K562 (cell line): Measurements from ENCODE around the gene SLC1A7. TPM values are rescaled to one million over a fixed set of nuclear protein-coding genes. Genes with fewer than 3 reads are reported as not detected.

ENCODE experiments used
- BDP1 ChIP-seq: IDR thresholded peaks from 3 replicates; pipeline ENCODE4 v1.6.1; 2011; ENCODE audit not compliant: insufficient read length, insufficient read depth
- ELF1 ChIP-seq: fragments of 200-800 bp; sonication (Bioruptor generic); IDR thresholded peaks from 2 replicates; pipeline ENCODE4 v1.6.1; 2016; ENCODE audit warnings: missing genetic modification characterization, missing compliant biosample characterization
- HSF4 ChIP-seq: fragments of 250-450 bp; sonication (Bioruptor Pico); IDR thresholded peaks from 2 replicates; pipeline ENCODE4 v2.1.2; 2022; ENCODE audit warnings: mild to moderate bottlenecking, moderate library complexity, borderline replicate concordance
- JUN ChIP-seq, 2 experiments: sonication (generic) in 1 of 2; formaldehyde crosslinking in 1 of 2; IDR thresholded peaks; 2 replicates each; pipeline versions ENCODE4 v1.6.1 to v1.8.0; 2012 to 2022; ENCODE audit warnings: borderline replicate concordance in 2 of 2, mild to moderate bottlenecking in 2 of 2, improper control_type of control experiment in 1 of 2, low read depth in 1 of 2, low read length in 1 of 2, missing genetic modification reagents in 1 of 2
- L3MBTL2 ChIP-seq: fragments of 450-650 bp; IDR thresholded peaks from 2 replicates; pipeline ENCODE4 v1.6.1; 2016; ENCODE audit warnings: mild to moderate bottlenecking, moderate library complexity
- NRF1 ChIP-seq, 2 experiments: fragments of 450-650 bp; IDR thresholded peaks in 1 of 2; conservative IDR thresholded peaks in 1 of 2; 2 replicates each; pipeline ENCODE4 v1.6.1; 2014; ENCODE audit warnings: mild to moderate bottlenecking in 2 of 2
- TEAD1 ChIP-seq, 2 experiments: fragments of 450-650 bp in 1 of 2; sonication (generic) in 1 of 2; formaldehyde crosslinking; IDR thresholded peaks; 2 replicates each; pipeline versions ENCODE4 v1.4.0 to v1.8.0; 2020 to 2022; ENCODE audit warnings: mild to moderate bottlenecking in 2 of 2, missing genetic modification reagents in 1 of 2
- ZKSCAN8 ChIP-seq: fragments of 200-800 bp; sonication (Bioruptor generic); IDR thresholded peaks from 2 replicates; pipeline ENCODE4 v1.6.1; 2016; ENCODE audit warnings: missing genetic modification characterization, missing compliant biosample characterization
- polyA plus RNA-seq, 8 experiments: library from polyadenylated mRNA; depleted of rRNA in 4 of 8; stranded (reverse) in 5 of 8; unstranded in 3 of 8; fragments of >200 nt; fragmentation: Nextera tagmentation in 2 of 8; fragmentation: Illumina TruSeq in 1 of 8; extraction: Ambion mirVana in 2 of 8; extraction: Trizol in 1 of 8; gene quantifications; 2 replicates each; pipeline versions ENCODE4 v1.2.1 to v1.2.3, GENCODE V29; 2011 to 2014; ENCODE audit warnings: inconsistent platforms in 1 of 8, missing spikeins in 1 of 8
- total RNA-seq, 7 experiments: library from RNA; depleted of rRNA in 6 of 7; stranded (reverse); fragments of >200 nt in 6 of 7; fragmentation: Illumina TruSeq in 2 of 7; extraction: Trizol in 2 of 7; gene quantifications; 2 replicates each; pipeline versions ENCODE4 v1.2.1 to v1.2.3, GENCODE V29; 2011 to 2021; ENCODE audit warnings: low replicate concordance in 1 of 7
- TF ChIP-seq, protein P1 (sequence below): sonication (generic); formaldehyde crosslinking; IDR thresholded peaks from 2 replicates; pipeline ENCODE4 v1.8.1; 2022; ENCODE audit warnings: missing genetic modification reagents
- TF ChIP-seq, protein P2 (sequence below): fragments of 250-450 bp; sonication (Bioruptor Pico); IDR thresholded peaks from 2 replicates; pipeline ENCODE4 v1.9.0; 2021; ENCODE audit warnings: mild to moderate bottlenecking, inconsistent platforms
- TF ChIP-seq, protein P3 (sequence below): fragments of 450-650 bp; IDR thresholded peaks from 2 replicates; pipeline ENCODE4 v1.6.1; 2016; ENCODE audit warnings: mild to moderate bottlenecking, moderate library complexity

Gene SLC1A7
- total and polyA plus RNA-seq, 9 of the 15 experiments (the other 6 are each of a cell fraction or from before 2014, with no cell fraction given): 0.07 TPM; not detected in 8

DNA sequence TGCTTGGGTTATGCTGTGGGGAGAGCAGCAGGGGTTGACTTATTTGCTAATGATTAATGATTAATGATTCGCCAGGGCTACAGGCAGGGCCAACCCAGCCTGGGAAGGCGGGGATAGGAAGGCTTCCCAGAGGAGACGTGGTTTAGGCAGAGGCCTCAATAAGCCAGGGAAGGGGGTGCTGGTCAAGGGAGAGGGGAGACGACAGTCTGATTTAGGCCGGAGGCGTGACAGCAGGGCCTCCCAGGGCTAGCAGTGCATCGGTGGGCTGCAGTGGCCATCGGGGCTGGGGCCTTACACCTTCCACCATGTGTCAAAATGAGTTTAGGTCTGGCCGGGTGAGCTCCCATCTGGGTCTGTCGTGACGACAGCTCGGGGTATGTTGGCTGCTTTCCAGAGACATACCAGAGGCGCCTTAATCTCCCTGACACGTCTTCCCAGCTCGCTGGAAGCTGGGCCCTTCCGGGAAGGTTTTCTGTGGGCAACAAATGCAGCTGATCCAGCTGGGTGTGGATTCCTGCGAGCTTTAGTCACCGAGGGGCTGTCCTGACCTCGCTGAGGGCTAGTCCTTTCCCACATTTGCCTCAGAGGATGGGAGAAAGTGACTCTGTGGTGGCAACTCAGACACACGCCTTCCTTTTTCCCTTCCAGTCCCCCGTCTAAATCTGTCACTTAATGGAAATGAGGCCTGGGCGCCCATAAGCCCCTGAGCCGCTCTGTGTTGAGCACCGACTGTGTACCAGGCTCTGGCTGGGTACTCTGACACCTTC is 3.7 kb upstream of the SLC1A7 start (continued):
- TF ChIP-seq ELF1 (tag) (0 out of 2 replicates have a peak, but pooled peaks have one; percentile 15), TEAD1 (CRISPR knock-in tag; IDR thresholded peaks at IDR 0.05) (peak; percentile 28 to 60; a peak in 1 of 4 replicates), JUN (IDR thresholded peaks at IDR 0.05; ENCODE audit: borderline replicate concordance, low read depth, low read length) (0 out of 2 replicates have a peak, but pooled peaks have one; percentile 42), JUN (CRISPR knock-in tag; IDR thresholded peaks at IDR 0.05; ENCODE audit: borderline replicate concordance) (no peak), BDP1 (no peak), L3MBTL2 (peak; percentile 48; the same call in 1 of the 2 replicates), NRF1 (conservative IDR thresholded peaks at IDR 0.05 in 1 of 2, IDR thresholded peaks at IDR 0.05 in 1 of 2) (peak in 1 of 2 experiments; percentile 8; a peak in 1 of 4 replicates), ZKSCAN8 (CRISPR knock-in tag) (peak; percentile 85), HSF4 (no peak)
- TF ChIP-seq, protein P1, sequence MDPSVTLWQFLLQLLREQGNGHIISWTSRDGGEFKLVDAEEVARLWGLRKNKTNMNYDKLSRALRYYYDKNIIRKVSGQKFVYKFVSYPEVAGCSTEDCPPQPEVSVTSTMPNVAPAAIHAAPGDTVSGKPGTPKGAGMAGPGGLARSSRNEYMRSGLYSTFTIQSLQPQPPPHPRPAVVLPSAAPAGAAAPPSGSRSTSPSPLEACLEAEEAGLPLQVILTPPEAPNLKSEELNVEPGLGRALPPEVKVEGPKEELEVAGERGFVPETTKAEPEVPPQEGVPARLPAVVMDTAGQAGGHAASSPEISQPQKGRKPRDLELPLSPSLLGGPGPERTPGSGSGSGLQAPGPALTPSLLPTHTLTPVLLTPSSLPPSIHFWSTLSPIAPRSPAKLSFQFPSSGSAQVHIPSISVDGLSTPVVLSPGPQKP: no peak
- TF ChIP-seq, protein P2, sequence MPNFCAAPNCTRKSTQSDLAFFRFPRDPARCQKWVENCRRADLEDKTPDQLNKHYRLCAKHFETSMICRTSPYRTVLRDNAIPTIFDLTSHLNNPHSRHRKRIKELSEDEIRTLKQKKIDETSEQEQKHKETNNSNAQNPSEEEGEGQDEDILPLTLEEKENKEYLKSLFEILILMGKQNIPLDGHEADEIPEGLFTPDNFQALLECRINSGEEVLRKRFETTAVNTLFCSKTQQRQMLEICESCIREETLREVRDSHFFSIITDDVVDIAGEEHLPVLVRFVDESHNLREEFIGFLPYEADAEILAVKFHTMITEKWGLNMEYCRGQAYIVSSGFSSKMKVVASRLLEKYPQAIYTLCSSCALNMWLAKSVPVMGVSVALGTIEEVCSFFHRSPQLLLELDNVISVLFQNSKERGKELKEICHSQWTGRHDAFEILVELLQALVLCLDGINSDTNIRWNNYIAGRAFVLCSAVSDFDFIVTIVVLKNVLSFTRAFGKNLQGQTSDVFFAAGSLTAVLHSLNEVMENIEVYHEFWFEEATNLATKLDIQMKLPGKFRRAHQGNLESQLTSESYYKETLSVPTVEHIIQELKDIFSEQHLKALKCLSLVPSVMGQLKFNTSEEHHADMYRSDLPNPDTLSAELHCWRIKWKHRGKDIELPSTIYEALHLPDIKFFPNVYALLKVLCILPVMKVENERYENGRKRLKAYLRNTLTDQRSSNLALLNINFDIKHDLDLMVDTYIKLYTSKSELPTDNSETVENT (CRISPR knock-in tag): no peak
- TF ChIP-seq, protein P3, sequence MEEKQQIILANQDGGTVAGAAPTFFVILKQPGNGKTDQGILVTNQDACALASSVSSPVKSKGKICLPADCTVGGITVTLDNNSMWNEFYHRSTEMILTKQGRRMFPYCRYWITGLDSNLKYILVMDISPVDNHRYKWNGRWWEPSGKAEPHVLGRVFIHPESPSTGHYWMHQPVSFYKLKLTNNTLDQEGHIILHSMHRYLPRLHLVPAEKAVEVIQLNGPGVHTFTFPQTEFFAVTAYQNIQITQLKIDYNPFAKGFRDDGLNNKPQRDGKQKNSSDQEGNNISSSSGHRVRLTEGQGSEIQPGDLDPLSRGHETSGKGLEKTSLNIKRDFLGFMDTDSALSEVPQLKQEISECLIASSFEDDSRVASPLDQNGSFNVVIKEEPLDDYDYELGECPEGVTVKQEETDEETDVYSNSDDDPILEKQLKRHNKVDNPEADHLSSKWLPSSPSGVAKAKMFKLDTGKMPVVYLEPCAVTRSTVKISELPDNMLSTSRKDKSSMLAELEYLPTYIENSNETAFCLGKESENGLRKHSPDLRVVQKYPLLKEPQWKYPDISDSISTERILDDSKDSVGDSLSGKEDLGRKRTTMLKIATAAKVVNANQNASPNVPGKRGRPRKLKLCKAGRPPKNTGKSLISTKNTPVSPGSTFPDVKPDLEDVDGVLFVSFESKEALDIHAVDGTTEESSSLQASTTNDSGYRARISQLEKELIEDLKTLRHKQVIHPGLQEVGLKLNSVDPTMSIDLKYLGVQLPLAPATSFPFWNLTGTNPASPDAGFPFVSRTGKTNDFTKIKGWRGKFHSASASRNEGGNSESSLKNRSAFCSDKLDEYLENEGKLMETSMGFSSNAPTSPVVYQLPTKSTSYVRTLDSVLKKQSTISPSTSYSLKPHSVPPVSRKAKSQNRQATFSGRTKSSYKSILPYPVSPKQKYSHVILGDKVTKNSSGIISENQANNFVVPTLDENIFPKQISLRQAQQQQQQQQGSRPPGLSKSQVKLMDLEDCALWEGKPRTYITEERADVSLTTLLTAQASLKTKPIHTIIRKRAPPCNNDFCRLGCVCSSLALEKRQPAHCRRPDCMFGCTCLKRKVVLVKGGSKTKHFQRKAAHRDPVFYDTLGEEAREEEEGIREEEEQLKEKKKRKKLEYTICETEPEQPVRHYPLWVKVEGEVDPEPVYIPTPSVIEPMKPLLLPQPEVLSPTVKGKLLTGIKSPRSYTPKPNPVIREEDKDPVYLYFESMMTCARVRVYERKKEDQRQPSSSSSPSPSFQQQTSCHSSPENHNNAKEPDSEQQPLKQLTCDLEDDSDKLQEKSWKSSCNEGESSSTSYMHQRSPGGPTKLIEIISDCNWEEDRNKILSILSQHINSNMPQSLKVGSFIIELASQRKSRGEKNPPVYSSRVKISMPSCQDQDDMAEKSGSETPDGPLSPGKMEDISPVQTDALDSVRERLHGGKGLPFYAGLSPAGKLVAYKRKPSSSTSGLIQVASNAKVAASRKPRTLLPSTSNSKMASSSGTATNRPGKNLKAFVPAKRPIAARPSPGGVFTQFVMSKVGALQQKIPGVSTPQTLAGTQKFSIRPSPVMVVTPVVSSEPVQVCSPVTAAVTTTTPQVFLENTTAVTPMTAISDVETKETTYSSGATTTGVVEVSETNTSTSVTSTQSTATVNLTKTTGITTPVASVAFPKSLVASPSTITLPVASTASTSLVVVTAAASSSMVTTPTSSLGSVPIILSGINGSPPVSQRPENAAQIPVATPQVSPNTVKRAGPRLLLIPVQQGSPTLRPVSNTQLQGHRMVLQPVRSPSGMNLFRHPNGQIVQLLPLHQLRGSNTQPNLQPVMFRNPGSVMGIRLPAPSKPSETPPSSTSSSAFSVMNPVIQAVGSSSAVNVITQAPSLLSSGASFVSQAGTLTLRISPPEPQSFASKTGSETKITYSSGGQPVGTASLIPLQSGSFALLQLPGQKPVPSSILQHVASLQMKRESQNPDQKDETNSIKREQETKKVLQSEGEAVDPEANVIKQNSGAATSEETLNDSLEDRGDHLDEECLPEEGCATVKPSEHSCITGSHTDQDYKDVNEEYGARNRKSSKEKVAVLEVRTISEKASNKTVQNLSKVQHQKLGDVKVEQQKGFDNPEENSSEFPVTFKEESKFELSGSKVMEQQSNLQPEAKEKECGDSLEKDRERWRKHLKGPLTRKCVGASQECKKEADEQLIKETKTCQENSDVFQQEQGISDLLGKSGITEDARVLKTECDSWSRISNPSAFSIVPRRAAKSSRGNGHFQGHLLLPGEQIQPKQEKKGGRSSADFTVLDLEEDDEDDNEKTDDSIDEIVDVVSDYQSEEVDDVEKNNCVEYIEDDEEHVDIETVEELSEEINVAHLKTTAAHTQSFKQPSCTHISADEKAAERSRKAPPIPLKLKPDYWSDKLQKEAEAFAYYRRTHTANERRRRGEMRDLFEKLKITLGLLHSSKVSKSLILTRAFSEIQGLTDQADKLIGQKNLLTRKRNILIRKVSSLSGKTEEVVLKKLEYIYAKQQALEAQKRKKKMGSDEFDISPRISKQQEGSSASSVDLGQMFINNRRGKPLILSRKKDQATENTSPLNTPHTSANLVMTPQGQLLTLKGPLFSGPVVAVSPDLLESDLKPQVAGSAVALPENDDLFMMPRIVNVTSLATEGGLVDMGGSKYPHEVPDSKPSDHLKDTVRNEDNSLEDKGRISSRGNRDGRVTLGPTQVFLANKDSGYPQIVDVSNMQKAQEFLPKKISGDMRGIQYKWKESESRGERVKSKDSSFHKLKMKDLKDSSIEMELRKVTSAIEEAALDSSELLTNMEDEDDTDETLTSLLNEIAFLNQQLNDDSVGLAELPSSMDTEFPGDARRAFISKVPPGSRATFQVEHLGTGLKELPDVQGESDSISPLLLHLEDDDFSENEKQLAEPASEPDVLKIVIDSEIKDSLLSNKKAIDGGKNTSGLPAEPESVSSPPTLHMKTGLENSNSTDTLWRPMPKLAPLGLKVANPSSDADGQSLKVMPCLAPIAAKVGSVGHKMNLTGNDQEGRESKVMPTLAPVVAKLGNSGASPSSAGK: peak; percentile 30; the same call in 1 of the 2 replicates
